Neural cell (in vitro differentiated cells): ENCODE data around the gene MACF1. TPM values are rescaled to one million over a fixed set of nuclear protein-coding genes. Genes with fewer than 3 reads are reported as not detected.

Experiments used
- H2AFZ ChIP-seq: fragments of 200-600, 300-800 bp; sonication (generic), shearing (Covaris generic); 2 replicates; pipeline ENCODE4 v1.6.0; 2014; ENCODE audit warnings: low read depth, mild to moderate bottlenecking, antibody characterized with exemption, low read length, moderate library complexity
- H3F3A ChIP-seq: fragments of 200-600 bp; shearing (Covaris generic); 2 replicates; pipeline ENCODE4 v1.6.1; 2016; ENCODE audit warnings: mild to moderate bottlenecking, moderate library complexity, mixed read lengths, antibody characterized with exemption, low read length; ENCODE audit not compliant: insufficient read depth, poor library complexity, severe bottlenecking
- H3K27ac ChIP-seq: fragments of 200-600, 300-800 bp; sonication (generic), shearing (Covaris generic); 2 replicates; pipeline ENCODE4 v1.5.1; 2014; ENCODE audit warnings: mild to moderate bottlenecking, low read length, moderate library complexity
- H3K27me3 ChIP-seq: fragments of 300-800, 200-600 bp; sonication (generic), shearing (Covaris generic); 2 replicates; pipeline ENCODE4 v1.6.0; 2014; ENCODE audit warnings: mild to moderate bottlenecking, low read depth, low read length, moderate library complexity; ENCODE audit not compliant: insufficient read depth
- H3K36me3 ChIP-seq: fragments of 300-800, 200-600 bp; sonication (generic), shearing (Covaris generic); 2 replicates; pipeline ENCODE4 v1.5.1; 2014; ENCODE audit warnings: mild to moderate bottlenecking, antibody characterized with exemption, low read length, moderate library complexity; ENCODE audit not compliant: insufficient read depth
- H3K4me2 ChIP-seq: fragments of 300-800, 200-600 bp; sonication (generic), shearing (Covaris generic); 2 replicates; pipeline ENCODE4 v1.6.0; 2014; ENCODE audit warnings: mild to moderate bottlenecking, low read length
- H3K4me3 ChIP-seq: fragments of 300-800, 200-600 bp; sonication (generic), shearing (Covaris generic); 2 replicates; pipeline ENCODE4 v1.5.1; 2014; ENCODE audit warnings: mild to moderate bottlenecking, low read length, moderate library complexity
- H3K79me2 ChIP-seq: fragments of 200-600 bp; shearing (Covaris generic); replicated peaks from 2 replicates; pipeline ENCODE4 v1.6.0; 2014; ENCODE audit warnings: mild to moderate bottlenecking, low read length, moderate library complexity; ENCODE audit not compliant: insufficient read depth
- H3K9ac ChIP-seq: fragments of 300-800, 200-600 bp; sonication (generic), shearing (Covaris generic); 2 replicates; pipeline ENCODE4 v1.6.1; 2016; ENCODE audit warnings: mild to moderate bottlenecking, low read length, mixed read lengths
- H3K9me2 ChIP-seq: fragments of 200-600 bp; shearing (Covaris generic); 2 replicates; pipeline ENCODE4 v1.6.1; 2016; ENCODE audit warnings: mild to moderate bottlenecking, low read length, mixed read lengths; ENCODE audit not compliant: insufficient read depth
- H3K9me3 ChIP-seq: fragments of 200-600, 300-800 bp; sonication (generic), shearing (Covaris generic); 2 replicates; pipeline ENCODE4 v1.6.1; 2016; ENCODE audit warnings: mild to moderate bottlenecking, mixed run types, low read length, moderate library complexity, mixed read lengths
- H4K20me1 ChIP-seq: fragments of 200-600 bp; shearing (Covaris generic); 2 replicates; pipeline ENCODE4 v1.6.1; 2016; ENCODE audit warnings: mild to moderate bottlenecking, mixed run types; ENCODE audit not compliant: insufficient read depth
- CTCF ChIP-seq: fragments of 450-650 bp; IDR thresholded peaks from 2 replicates; pipeline ENCODE4 v1.5.1; 2014; ENCODE audit warnings: antibody characterized with exemption, mild to moderate bottlenecking, moderate library complexity; ENCODE audit not compliant: poor library complexity, severe bottlenecking
- EP300 ChIP-seq: fragments of 450-650 bp; conservative IDR thresholded peaks from 2 replicates; pipeline ENCODE4 v1.6.1; 2014; ENCODE audit warnings: antibody characterized with exemption, mild to moderate bottlenecking, moderate library complexity; ENCODE audit not compliant: poor library complexity, severe bottlenecking
- EZH2 ChIP-seq: fragments of 200-600, 300-800 bp; shearing (Covaris generic), sonication (generic); IDR thresholded peaks from 2 replicates; pipeline ENCODE4 v1.6.1; 2014; ENCODE audit warnings: antibody characterized with exemption, low read length, borderline replicate concordance, mild to moderate bottlenecking; ENCODE audit not compliant: insufficient read depth, poor library complexity, severe bottlenecking
- MXI1 ChIP-seq: fragments of 450-650 bp; conservative IDR thresholded peaks from 2 replicates; pipeline ENCODE4 v1.6.1; 2014; ENCODE audit warnings: antibody characterized with exemption, mild to moderate bottlenecking; ENCODE audit not compliant: poor library complexity, severe bottlenecking
- POLR2AphosphoS5 ChIP-seq: IDR thresholded peaks from 2 replicates; pipeline ENCODE4 v1.6.1; 2012
- RAD21 ChIP-seq: fragments of 450-650 bp; conservative IDR thresholded peaks from 2 replicates; pipeline ENCODE4 v1.6.1; 2014; ENCODE audit warnings: antibody characterized with exemption, mild to moderate bottlenecking, moderate library complexity
- SMC3 ChIP-seq: fragments of 450-650 bp; conservative IDR thresholded peaks from 2 replicates; pipeline ENCODE4 v1.6.1; 2014; ENCODE audit warnings: antibody characterized with exemption, mild to moderate bottlenecking, moderate library complexity; ENCODE audit not compliant: poor library complexity
- TAF1 ChIP-seq: IDR thresholded peaks from 2 replicates; pipeline ENCODE4 v1.6.1; 2012; ENCODE audit warnings: low read depth
- polyA plus RNA-seq: library from polyadenylated mRNA; depleted of rRNA; stranded (reverse); fragments of >200 nt; gene quantifications from 2 replicates; pipeline ENCODE4 v1.2.3, GENCODE V29; 2014

Gene MACF1
- polyA plus RNA-seq, 1 donor from 2014 or later, result 176 TPM

DNA sequence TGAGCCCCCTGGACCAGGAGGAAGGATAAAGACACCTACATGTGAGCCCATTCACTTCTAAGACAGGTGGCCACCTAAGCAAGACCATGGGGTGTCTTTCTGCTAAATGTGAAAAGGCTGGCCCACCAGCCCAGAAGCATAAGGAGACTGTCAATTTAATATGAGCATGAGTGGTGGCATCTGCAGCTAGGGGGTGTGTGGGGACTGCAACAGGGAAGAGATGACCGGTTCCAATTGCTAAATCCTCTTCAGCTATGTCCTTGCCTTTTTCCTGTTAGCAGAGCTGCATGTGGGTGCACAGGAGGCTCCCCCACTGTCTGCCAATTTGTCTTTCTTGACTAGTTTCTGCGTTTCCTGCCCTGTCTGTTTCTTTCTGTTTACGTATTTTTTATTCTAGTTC, 264.7 kb downstream of the MACF1 start:
- Histone ChIP-seq H3K9me2 (no peaks in the 10 kb centered on the region), H3F3A (no peaks in the 10 kb centered on the region), H3K9ac (no peak overlapping the region), H3K9me3 (no peaks in the 10 kb centered on the region), H4K20me1 (no peaks in the 10 kb centered on the region), H3K27ac (no peak overlapping the region), H3K27me3 (no peaks in the 10 kb centered on the region), H3K4me2 (no peak overlapping the region), H3K79me2 (no peaks in the 10 kb centered on the region), H3K4me3 (no peak overlapping the region), H2AFZ (no peak overlapping the region), H3K36me3 (peaks cover 8% of the 10 kb centered on the region)
- no peak for TF ChIP-seq POLR2AphosphoS5

GRCh38 chr1:39470040-39470439, 265.5 kb downstream of the MACF1 start:
- Histone ChIP-seq H3K36me3 (peaks cover 6% of the 10 kb centered on the region), H3F3A (no peaks in the 10 kb centered on the region), H3K4me2 (no peak overlapping the region), H4K20me1 (no peaks in the 10 kb centered on the region), H3K4me3 (no peak overlapping the region), H3K79me2 (no peaks in the 10 kb centered on the region), H3K27me3 (no peaks in the 10 kb centered on the region), H2AFZ (no peak overlapping the region), H3K9ac (no peak overlapping the region), H3K9me3 (no peaks in the 10 kb centered on the region), H3K9me2 (no peaks in the 10 kb centered on the region), H3K27ac (no peak overlapping the region)
- TF ChIP-seq RAD21 (no peak), MXI1 (no peak), TAF1 (no peak), POLR2AphosphoS5 (no peak), EZH2 (no peak), SMC3 (no peak), CTCF (no peak), EP300 (no peak)

DNA sequence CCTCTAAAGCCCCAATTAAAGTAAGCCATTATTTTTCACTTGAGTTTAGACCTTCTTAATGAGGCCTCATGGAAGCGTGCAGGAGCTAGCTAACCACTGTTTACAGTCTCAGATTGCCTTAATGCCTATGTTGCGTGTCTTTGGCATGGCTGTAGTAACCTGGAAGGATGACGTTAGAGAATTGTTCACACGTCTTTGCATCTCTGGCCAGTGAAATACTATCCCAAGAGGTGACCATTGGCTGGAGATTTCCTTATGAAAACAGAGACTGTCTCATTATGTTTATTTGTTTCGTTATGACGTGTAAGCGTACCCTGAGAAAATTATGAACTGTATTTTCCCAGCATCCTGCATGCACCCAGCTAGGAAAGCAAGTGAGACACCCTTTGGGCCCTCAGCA, 268.3 kb downstream of the MACF1 start:
- no peak overlapping the region for H3K4me3 ChIP-seq
- H3K9me2 ChIP-seq, result no peaks in the 10 kb centered on the region
- H2AFZ ChIP-seq, result no peak overlapping the region
- TF ChIP-seq TAF1 (no peak), CTCF (no peak)
- no peaks in the 10 kb centered on the region for H3K27me3 ChIP-seq
- H3F3A ChIP-seq, result no peaks in the 10 kb centered on the region
- no peaks in the 10 kb centered on the region for H4K20me1 ChIP-seq
- H3K9me3 ChIP-seq, result no peaks in the 10 kb centered on the region
- no peak overlapping the region for H3K4me2 ChIP-seq
- peaks cover under 1% of the 10 kb centered on the region for H3K36me3 ChIP-seq
- no peak overlapping the region for H3K27ac ChIP-seq
- no peaks in the 10 kb centered on the region for H3K79me2 ChIP-seq
- H3K9ac ChIP-seq, result no peak overlapping the region
